Stimulated activated CD4-positive, alpha-beta T cell treated with anti-CD3 and anti-CD28 coated beads, Interleukin-2, amount 100 ng/mL, for 24 hours (primary cell): ENCODE measurements around the gene DGKH.

Experiments used
- DNase-seq, 2 donors: peaks; one replicate each; pipeline ENCODE4 v3.0.0-alpha.2; 2020

DGKH gene

GRCh38 chr13:42239161-42239560 lies 190.7 kb downstream of the DGKH start:
- DNase-seq, result no peak

GRCh38 chr13:42239644-42240043 lies 191.2 kb downstream of the DGKH start:
- DNase-seq, result no peak

- DNase-seq, result no peak
Measured at GRCh38 chr13:42246541-42246940, 198.1 kb downstream of the DGKH start.

GRCh38 chr13:42247883-42248282 lies 199.4 kb downstream of the DGKH start:
- DNase-seq, result no peak

- no peak for DNase-seq
Measured at GRCh38 chr13:42255886-42256285, 207.4 kb downstream of the DGKH start.

GRCh38 chr13:42258747-42259146 lies 210.3 kb downstream of the DGKH start:
- no peak for DNase-seq

GRCh38 chr13:42259515-42259914 lies 211.1 kb downstream of the DGKH start:
- no peak for DNase-seq

GRCh38 chr13:42260903-42261654 lies 212.6 kb downstream of the DGKH start:
- DNase-seq, result no peak

GRCh38 chr13:42266473-42266872 lies 218.0 kb downstream of the DGKH start:
- DNase-seq, result no peak

- DNase-seq, result no peak
Measured at GRCh38 chr13:42270160-42270856, 221.9 kb downstream of the DGKH start.

GRCh38 chr13:42270857-42271215 lies 222.4 kb downstream of the DGKH start:
- DNase-seq, result no peak

- DNase-seq, result peak; percentile 91 to 92
Measured at GRCh38 chr13:42271337-42272114, 223.1 kb downstream of the DGKH start.

GRCh38 chr13:42272115-42272803 lies 223.8 kb downstream of the DGKH start, which contains the start of gene AKAP11:
Gene AKAP11, plus strand, starts transcription at chr13:42272152. Its CDS starts 14,197 bp downstream, at chr13:42286349.
- peak; percentile 53 to 60 for DNase-seq

GRCh38 chr13:42272804-42273175 lies 224.3 kb downstream of the DGKH start:
- DNase-seq, result no peak

GRCh38 chr13:42274386-42275097 lies 226.1 kb downstream of the DGKH start:
- DNase-seq, result peak in 1 of 2 donors; percentile 7

- DNase-seq, result no peak
Measured at GRCh38 chr13:42275098-42275471, 226.6 kb downstream of the DGKH start.

- no peak for DNase-seq
Measured at GRCh38 chr13:42275506-42275905, 227.1 kb downstream of the DGKH start.

- DNase-seq, result no peak
Measured at GRCh38 chr13:42276683-42277082, 228.2 kb downstream of the DGKH start.

- DNase-seq, result no peak
Measured at GRCh38 chr13:42277618-42278276, 229.3 kb downstream of the DGKH start.

GRCh38 chr13:42279080-42279479 lies 230.6 kb downstream of the DGKH start:
- peak; percentile 15 to 40 for DNase-seq

- no peak for DNase-seq
Measured at GRCh38 chr13:42279986-42280385, 231.5 kb downstream of the DGKH start.

- DNase-seq, result no peak
Measured at GRCh38 chr13:42280537-42280936, 232.1 kb downstream of the DGKH start.
